HEK293T (cell line): ENCODE results near the gene FPGS.
A peak's percentile ranks its signal among the peaks of the same experiment; 100 is the strongest.

Experiments
- CTCF ChIA-PET: fragments of 350-600 bp; formaldehyde crosslinking; extraction: SDS; loops from one replicate; lab custom pipeline; 2021; ENCODE audit warnings: antibody characterized with exemption, inconsistent platforms; lab: Yijun Ruan, JAX
- POLR2A ChIA-PET: fragments of 350-600 bp; formaldehyde crosslinking; extraction: SDS; loops from one replicate; lab custom pipeline; 2020; ENCODE audit warnings: antibody characterized with exemption, inconsistent platforms; lab: Yijun Ruan, JAX
- DNase-seq: peaks from one replicate; pipeline ENCODE4 v3.0.0; 2012; ENCODE audit warnings: mixed read lengths; ENCODE audit errors: extremely low spot score
- ARNT ChIP-seq: fragments of 450-650 bp; IDR thresholded peaks from 2 replicates; pipeline ENCODE4 v1.6.1; 2017; ENCODE audit warnings: mild to moderate bottlenecking
- BHLHE40 ChIP-seq: fragments of 450-650 bp; IDR thresholded peaks from 2 replicates; pipeline ENCODE4 v1.6.1; 2016; ENCODE audit warnings: mild to moderate bottlenecking, moderate library complexity, borderline replicate concordance
- CTBP1 ChIP-seq: fragments of 450-650 bp; IDR thresholded peaks from 2 replicates; pipeline ENCODE4 v1.6.1; 2016; ENCODE audit warnings: borderline replicate concordance
- ELF4 ChIP-seq: fragments of 450-650 bp; IDR thresholded peaks from 2 replicates; pipeline ENCODE4 v1.6.1; 2017; ENCODE audit warnings: antibody characterized with exemption
- FOXA1 ChIP-seq: fragments of 450-650 bp; IDR thresholded peaks from 2 replicates; pipeline ENCODE4 v1.6.1; 2016; ENCODE audit warnings: mild to moderate bottlenecking
- FOXK2 ChIP-seq: fragments of 450-650 bp; IDR thresholded peaks from 2 replicates; pipeline ENCODE4 v1.6.1; 2016; ENCODE audit warnings: mild to moderate bottlenecking
- FOXM1 ChIP-seq: fragments of 450-650 bp; IDR thresholded peaks from 2 replicates; pipeline ENCODE4 v1.6.1; 2017; ENCODE audit warnings: mild to moderate bottlenecking, borderline replicate concordance
- HDGF ChIP-seq: fragments of 450-650 bp; IDR thresholded peaks from 2 replicates; pipeline ENCODE4 v1.6.1; 2017; ENCODE audit warnings: antibody characterized with exemption, borderline replicate concordance
- L3MBTL2 ChIP-seq: fragments of 450-650 bp; conservative IDR thresholded peaks from 2 replicates; pipeline ENCODE4 v1.6.1; 2016; ENCODE audit warnings: mild to moderate bottlenecking
- LEF1 ChIP-seq: fragments of 450-650 bp; IDR thresholded peaks from 2 replicates; pipeline ENCODE4 v1.6.1; 2017; ENCODE audit warnings: mild to moderate bottlenecking, borderline replicate concordance
- NFRKB ChIP-seq: fragments of 450-650 bp; IDR thresholded peaks from 2 replicates; pipeline ENCODE4 v1.6.1; 2016; ENCODE audit warnings: mild to moderate bottlenecking, moderate library complexity
- PKNOX1 ChIP-seq: fragments of 450-650 bp; IDR thresholded peaks from 2 replicates; pipeline ENCODE4 v1.6.1; 2016
- SP1 ChIP-seq: fragments of 450-650 bp; IDR thresholded peaks from 2 replicates; pipeline ENCODE4 v1.6.1; 2017
- SUZ12 ChIP-seq: fragments of 450-650 bp; IDR thresholded peaks from 2 replicates; pipeline ENCODE4 v1.6.1; 2016; ENCODE audit warnings: mild to moderate bottlenecking
- TARDBP ChIP-seq: fragments of 450-650 bp; IDR thresholded peaks from 2 replicates; pipeline ENCODE4 v1.6.1; 2016
- ZNF384 ChIP-seq: fragments of 450-650 bp; IDR thresholded peaks from 2 replicates; pipeline ENCODE4 v1.6.1; 2016

Gene FPGS

DNA sequence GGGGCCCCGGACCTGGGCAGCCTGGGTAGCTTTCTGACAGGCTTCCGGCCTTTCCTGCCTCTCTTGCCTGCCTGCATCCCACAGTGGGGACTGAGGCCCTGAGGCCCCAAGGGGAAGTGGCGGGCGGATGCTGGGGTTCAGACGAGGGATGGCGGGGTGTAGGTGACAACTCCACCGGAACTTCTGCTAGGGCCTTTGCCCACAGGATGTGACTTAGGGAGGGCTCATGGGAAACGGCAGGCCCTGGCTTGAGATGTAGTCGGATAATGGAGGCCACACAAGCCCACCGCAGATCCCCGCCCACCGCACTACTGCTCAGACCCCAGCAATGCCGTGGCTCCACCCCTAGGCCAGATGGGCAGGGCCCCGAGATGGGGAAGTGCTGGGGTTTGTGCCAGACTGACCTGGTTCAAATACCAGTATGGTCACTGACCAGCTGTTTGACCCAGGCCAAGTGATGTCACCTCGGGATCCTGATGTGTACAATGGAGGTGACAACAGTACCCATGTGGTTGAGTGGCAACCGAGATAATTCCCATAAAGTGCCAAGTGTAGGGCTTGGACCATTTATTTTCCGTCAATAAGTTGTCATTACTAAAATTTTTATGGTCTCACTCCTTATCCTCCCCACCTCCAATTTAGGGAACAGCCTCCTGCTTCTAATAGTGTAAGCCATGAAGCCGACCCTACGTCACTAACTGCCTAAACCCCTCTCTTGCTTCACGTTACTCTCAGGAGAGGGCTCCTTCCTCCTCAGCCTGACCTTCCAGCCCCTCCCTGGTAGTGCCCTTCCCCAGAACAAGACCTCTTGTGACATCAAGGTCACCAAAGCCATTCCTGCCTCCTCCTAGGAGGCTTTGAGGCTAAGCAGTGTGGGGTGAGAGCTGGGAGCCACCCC is 19.3 kb upstream of the FPGS start:
- ChIA-PET CTCF (interaction anchor here (0.9 to 1.2 kb wide), 2 partner anchors 12 to 40 kb away, joined by 3 read pairs; no protein-coding TSS in a partner anchor), POLR2A (no interaction called here)
- TF ChIP-seq BHLHE40, result no peak
- TF ChIP-seq NFRKB, result no peak
- no peak for TF ChIP-seq PKNOX1
- TF ChIP-seq HDGF, result no peak
- TF ChIP-seq SP1, result no peak
- TF ChIP-seq ELF4, result no peak
- no peak for TF ChIP-seq LEF1
- TF ChIP-seq TARDBP, result no peak
- TF ChIP-seq SUZ12, result no peak
- TF ChIP-seq CTBP1, result no peak
- TF ChIP-seq ARNT, result no peak
- TF ChIP-seq FOXA1, result no peak
- no peak for TF ChIP-seq ZNF384
- no peak for DNase-seq

- peak; percentile 91 for DNase-seq
- POLR2A ChIA-PET, result interaction anchor here (0.6 to 2.2 kb wide), 14 partner anchors 14 to 178 kb away, joined by 3 to 9 read pairs (median 4); partner anchors contain the start of gene TOR2A
- TF ChIP-seq FOXM1 (0 out of 2 replicates have a peak, but pooled peaks have one; percentile 18), ZNF384 (no peak)
- CTCF ChIA-PET, result interaction anchor here (0.8 to 2.2 kb wide), 5 partner anchors 14 to 51 kb away, joined by 3 to 10 read pairs (median 3); partner anchors contain the start of gene TOR2A
These were observed 17.4 kb upstream of the FPGS start for GRCh38 chr9:127785023-127785932.

GRCh38 chr9:127785933-127786772 is 16.5 kb upstream of the FPGS start, which contains the start of gene CDK9:
Gene CDK9, plus strand, starts transcription at chr9:127786034. Its CDS starts 115 bp downstream, at chr9:127786149.
- ChIA-PET CTCF (interaction anchor here (1.1 to 2.2 kb wide), 2 partner anchors 15 to 51 kb away, joined by 4 to 10 read pairs; no protein-coding TSS in a partner anchor), POLR2A (interaction anchor here (0.6 to 2.2 kb wide), 14 partner anchors 12 to 179 kb away, joined by 3 to 9 read pairs (median 4); partner anchors contain the start of gene TOR2A)
- DNase-seq, result peak; percentile 94
- TF ChIP-seq L3MBTL2 (no peak), SP1 (no peak), ARNT (no peak), PKNOX1 (no peak), CTBP1 (no peak)

GRCh38 chr9:127786773-127787104 is 15.9 kb upstream of the FPGS start:
- TF ChIP-seq ARNT, result no peak
- no peak for TF ChIP-seq TARDBP
- TF ChIP-seq HDGF, result no peak
- TF ChIP-seq FOXA1, result no peak
- TF ChIP-seq L3MBTL2, result no peak
- TF ChIP-seq CTBP1, result no peak
- no peak for TF ChIP-seq PKNOX1
- no peak for TF ChIP-seq BHLHE40
- no peak for TF ChIP-seq FOXM1
- no peak for TF ChIP-seq SUZ12
- no peak for TF ChIP-seq ZNF384
- TF ChIP-seq FOXK2, result no peak
- TF ChIP-seq ELF4, result no peak
- POLR2A ChIA-PET, result interaction anchor here (1.0 kb wide), 1 partner anchor 12 kb away, joined by 3 read pairs; no protein-coding TSS in a partner anchor
- no peak for DNase-seq
- CTCF ChIA-PET, result interaction anchor here (0.7 kb wide), 1 partner anchor 174 kb away, joined by 3 read pairs; no protein-coding TSS in a partner anchor

GRCh38 chr9:127788337-127789011 is 14.2 kb upstream of the FPGS start:
- CTCF ChIA-PET, result no interaction called here
- no peak for DNase-seq
- POLR2A ChIA-PET, result no interaction called here
- no peak for TF ChIP-seq SUZ12
- TF ChIP-seq FOXM1, result no peak
- TF ChIP-seq FOXK2, result no peak
- no peak for TF ChIP-seq HDGF
